ENCODE results near the gene F3. TPM values are rescaled to one million over a fixed set of nuclear protein-coding genes. Genes with fewer than 3 reads are reported as not detected.
A peak's percentile ranks its signal among the peaks of the same experiment; 100 is the strongest.

The F3 gene
- total and polyA plus RNA-seq, 12 donors: 11.8 to 50.9 (median 23.9) TPM

DNA sequence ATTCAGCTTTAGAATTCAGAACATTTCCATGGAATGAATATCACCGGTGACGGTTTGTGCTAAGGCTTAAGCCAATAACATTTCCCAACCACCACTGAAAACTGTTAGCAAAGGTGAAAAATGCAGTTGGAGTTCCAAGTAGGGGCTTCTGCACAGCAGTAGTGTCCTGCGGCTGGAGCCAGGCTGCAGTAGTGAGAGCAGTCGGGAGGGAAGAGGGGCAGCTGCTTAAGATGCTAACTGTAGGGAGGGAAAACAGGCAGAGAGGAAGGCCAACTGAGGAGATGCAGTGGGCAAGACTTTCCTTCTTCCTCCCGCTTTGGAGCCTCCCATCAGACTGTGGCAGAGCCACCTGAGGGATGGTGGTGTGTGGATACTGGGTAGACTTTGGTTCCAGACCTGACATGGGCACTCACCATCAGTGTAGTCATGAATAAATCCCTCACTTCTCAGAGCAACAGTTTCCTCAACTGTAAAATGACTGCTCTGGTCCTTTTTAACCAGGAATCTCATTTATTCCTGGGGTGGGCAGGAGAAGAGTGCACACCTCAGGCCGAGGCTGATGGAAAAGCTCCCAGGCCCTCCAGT, 3.2 kb downstream of the F3 start:
- H3K27ac ChIP-seq: peak overlapping the region in 1 of 5 donors; percentile 93
- WGBS, 4 donors: 70 to 84% (median 78%) methylated on average over 5 to 6 of the region's 6 CpGs
- DNase-seq: no peak
- H3K4me3 ChIP-seq: peak overlapping the region in 1 of 4 donors; percentile 71
- no peak for TF ChIP-seq POLR2A (IDR thresholded peaks at IDR 0.05)
- TF ChIP-seq, protein P1, sequence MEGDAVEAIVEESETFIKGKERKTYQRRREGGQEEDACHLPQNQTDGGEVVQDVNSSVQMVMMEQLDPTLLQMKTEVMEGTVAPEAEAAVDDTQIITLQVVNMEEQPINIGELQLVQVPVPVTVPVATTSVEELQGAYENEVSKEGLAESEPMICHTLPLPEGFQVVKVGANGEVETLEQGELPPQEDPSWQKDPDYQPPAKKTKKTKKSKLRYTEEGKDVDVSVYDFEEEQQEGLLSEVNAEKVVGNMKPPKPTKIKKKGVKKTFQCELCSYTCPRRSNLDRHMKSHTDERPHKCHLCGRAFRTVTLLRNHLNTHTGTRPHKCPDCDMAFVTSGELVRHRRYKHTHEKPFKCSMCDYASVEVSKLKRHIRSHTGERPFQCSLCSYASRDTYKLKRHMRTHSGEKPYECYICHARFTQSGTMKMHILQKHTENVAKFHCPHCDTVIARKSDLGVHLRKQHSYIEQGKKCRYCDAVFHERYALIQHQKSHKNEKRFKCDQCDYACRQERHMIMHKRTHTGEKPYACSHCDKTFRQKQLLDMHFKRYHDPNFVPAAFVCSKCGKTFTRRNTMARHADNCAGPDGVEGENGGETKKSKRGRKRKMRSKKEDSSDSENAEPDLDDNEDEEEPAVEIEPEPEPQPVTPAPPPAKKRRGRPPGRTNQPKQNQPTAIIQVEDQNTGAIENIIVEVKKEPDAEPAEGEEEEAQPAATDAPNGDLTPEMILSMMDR (IDR thresholded peaks at IDR 0.05): no peak
- peaks cover 0 to 18% of the 10 kb centered on the region in 2 donors for H3K36me3 ChIP-seq (replicated peaks in 1 of 2)
- no peaks in the 10 kb centered on the region for H3K27me3 ChIP-seq
- no peaks in the 10 kb centered on the region for H3K9me3 ChIP-seq (replicated peaks in 1 of 3)
- H3K4me1 ChIP-seq (replicated peaks in 1 of 2): peaks cover 10 to 39% of the 10 kb centered on the region in 2 donors
- intact Hi-C loops (cut with DNase I): loop anchor here (5.0 to 10.0 kb wide), 2 partner anchors 59 to 66 kb away; no protein-coding TSS in a partner anchor

DNA sequence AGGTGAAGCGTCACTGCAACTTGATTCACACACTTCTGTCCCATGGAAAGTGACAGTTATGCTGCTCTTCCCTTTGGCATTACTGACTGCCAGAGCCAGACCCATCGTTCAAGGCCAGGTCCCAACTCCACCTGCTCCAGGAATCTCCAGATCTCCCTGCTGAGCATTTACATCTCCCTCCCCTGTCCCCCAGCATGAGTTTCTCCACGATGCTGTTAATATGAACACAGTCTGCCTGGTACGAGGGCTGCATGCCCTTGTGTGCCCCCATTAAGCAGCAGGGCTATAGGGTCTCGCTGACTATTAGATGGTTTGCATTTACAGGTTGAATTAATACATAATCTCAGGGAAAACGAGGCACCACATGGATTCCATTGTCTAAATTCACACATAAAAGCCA, 4.3 kb downstream of the F3 start:
- Histone ChIP-seq H3K9me3 (replicated peaks in 1 of 3) (no peaks in the 10 kb centered on the region), H3K27me3 (no peaks in the 10 kb centered on the region), H3K4me3 (peak overlapping the region in 1 of 4 donors; percentile 15), H3K36me3 (replicated peaks in 1 of 2) (peaks cover 0 to 22% of the 10 kb centered on the region in 2 donors), H3K27ac (no peak overlapping the region), H3K4me1 (replicated peaks in 1 of 2) (peaks cover 2 to 28% of the 10 kb centered on the region in 2 donors)
- DNase-seq: no peak
- TF ChIP-seq POLR2A (IDR thresholded peaks at IDR 0.05): no peak
- TF ChIP-seq, protein P1 (IDR thresholded peaks at IDR 0.05): no peak
- intact Hi-C loops (cut with DNase I): loop anchor here (5.0 to 10.0 kb wide), 2 partner anchors 60 to 68 kb away; no protein-coding TSS in a partner anchor
- WGBS, 4 donors: 60 to 68% (median 66%) methylated on average over 6 of the region's 6 CpGs

DNA sequence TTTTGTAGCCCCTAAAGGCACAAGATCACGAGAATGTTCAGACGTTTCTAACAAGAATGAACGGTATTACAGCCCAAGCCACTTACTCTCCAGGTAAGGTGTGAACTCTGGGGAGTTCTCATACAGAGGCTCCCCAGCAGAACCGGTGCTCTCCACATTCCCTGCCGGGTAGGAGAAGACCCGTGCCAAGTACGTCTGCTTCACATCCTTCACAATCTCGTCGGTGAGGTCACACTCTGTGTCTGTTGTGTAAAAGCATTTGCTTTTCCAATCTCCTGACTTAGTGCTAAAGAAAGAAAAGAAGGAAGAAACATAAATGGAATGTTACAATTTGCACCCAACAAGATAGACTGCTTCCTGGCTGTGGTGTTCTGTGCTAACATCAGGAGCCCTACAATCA, 5.7 kb downstream of the F3 start:
- intact Hi-C loops (cut with DNase I): loop anchor here (5.0 to 10.0 kb wide), 2 partner anchors 61 to 69 kb away; no protein-coding TSS in a partner anchor
- DNase-seq: no peak
- 73 to 83% (median 78%) methylated on average over 9 of the region's 9 CpGs for WGBS, 4 donors
- Histone ChIP-seq H3K27ac (peak overlapping the region in 1 of 5 donors; percentile 17), H3K4me3 (no peak overlapping the region), H3K9me3 (replicated peaks in 1 of 3) (no peaks in the 10 kb centered on the region), H3K4me1 (replicated peaks in 1 of 2) (peaks cover 0 to 26% of the 10 kb centered on the region in 2 donors), H3K27me3 (no peaks in the 10 kb centered on the region), H3K36me3 (replicated peaks in 1 of 2) (peaks cover 0 to 28% of the 10 kb centered on the region in 2 donors)
- TF ChIP-seq, protein P1 (IDR thresholded peaks at IDR 0.05): no peak
- no peak for TF ChIP-seq POLR2A (IDR thresholded peaks at IDR 0.05)

DNA sequence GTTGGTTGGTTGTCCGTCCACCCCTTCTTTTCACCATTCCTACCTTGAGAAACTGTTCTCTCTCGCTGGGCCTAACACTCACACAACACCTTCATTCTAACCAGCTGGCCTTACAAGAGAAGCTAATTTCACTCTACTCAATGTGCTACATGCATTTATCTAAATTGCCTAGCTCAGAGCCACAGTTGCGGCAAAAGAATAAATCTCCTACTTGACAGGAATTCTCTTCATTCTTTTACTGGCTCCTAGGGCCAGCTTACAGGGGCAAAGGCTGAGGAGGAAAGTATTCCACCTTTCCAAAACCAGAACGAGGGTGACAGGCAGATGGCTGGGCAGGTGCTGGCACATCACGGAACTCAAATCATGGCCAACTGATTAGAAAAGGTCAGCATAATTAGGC, 6.5 kb downstream of the F3 start:
- H3K36me3 ChIP-seq (replicated peaks in 1 of 2): peaks cover 0 to 28% of the 10 kb centered on the region in 2 donors
- DNase-seq: no peak
- no peaks in the 10 kb centered on the region for H3K27me3 ChIP-seq
- H3K4me3 ChIP-seq: no peak overlapping the region
- H3K9me3 ChIP-seq (replicated peaks in 1 of 3): no peaks in the 10 kb centered on the region
- H3K4me1 ChIP-seq (replicated peaks in 1 of 2): peaks cover 0 to 26% of the 10 kb centered on the region in 2 donors
- H3K27ac ChIP-seq: no peak overlapping the region
- intact Hi-C loops (cut with DNase I): loop anchor here (5.0 to 10.0 kb wide), 2 partner anchors 62 to 70 kb away; no protein-coding TSS in a partner anchor
- WGBS, 4 donors: 84 to 91% (median 88%) methylated on average over 5 of the region's 5 CpGs
- no peak for TF ChIP-seq POLR2A (IDR thresholded peaks at IDR 0.05)
- TF ChIP-seq, protein P1 (IDR thresholded peaks at IDR 0.05): no peak

All from adrenal gland (tissue), 12 donors.